GM21717 (cell line): ENCODE data around the gene ZNF324B.
"Not testable (repeated sequence)": the region's sequence is repeated elsewhere in the genome, so short reads cannot be mapped to it uniquely, and the experiment has no call there.

ENCODE experiments used
- ATAC-seq: cut with Tn5 transposase; IDR thresholded peaks from one replicate; pipeline ENCODE4 v1.9.1; 2021; ENCODE audit warnings: mild to moderate bottlenecking, moderate library complexity; ENCODE audit not compliant: unreplicated experiment

ZNF324B gene

GRCh38 chr19:58453743-58454142, 2.3 kb downstream of the ZNF324B start:
- ATAC-seq, result no peak

GRCh38 chr19:58455306-58455705, 3.9 kb downstream of the ZNF324B start:
- ATAC-seq, result no peak

GRCh38 chr19:58456111-58456510, 4.7 kb downstream of the ZNF324B start:
- no peak for ATAC-seq

- ATAC-seq, result no peak
Observed at GRCh38 chr19:58460039-58460438, 8.6 kb downstream of the ZNF324B start.

- ATAC-seq, result peak; percentile 9
Observed at GRCh38 chr19:58466089-58466759, 14.8 kb downstream of the ZNF324B start.

GRCh38 chr19:58466760-58467589, 15.6 kb downstream of the ZNF324B start, which contains the start of gene ZNF324:
TSS of gene ZNF324 (plus strand) at chr19:58467080. CDS start at chr19:58469186, 2,106 bp downstream.
- ATAC-seq, result peak; percentile 83

GRCh38 chr19:58468216-58468839, 16.9 kb downstream of the ZNF324B start:
- ATAC-seq, result no peak

GRCh38 chr19:58469241-58470013, 18.0 kb downstream of the ZNF324B start:
- no peak for ATAC-seq

- ATAC-seq, result not testable (repeated sequence)
Observed at GRCh38 chr19:58470837-58471543, 19.6 kb downstream of the ZNF324B start.

- no peak for ATAC-seq
Observed at GRCh38 chr19:58471736-58472135, 20.3 kb downstream of the ZNF324B start.

GRCh38 chr19:58473775-58474174, 22.4 kb downstream of the ZNF324B start:
- no peak for ATAC-seq

GRCh38 chr19:58474291-58474996, 23.0 kb downstream of the ZNF324B start:
- ATAC-seq, result no peak

- ATAC-seq, result no peak
Observed at GRCh38 chr19:58474997-58475713, 23.7 kb downstream of the ZNF324B start.

- ATAC-seq, result peak; percentile 77
Observed at GRCh38 chr19:58475714-58476497, 24.5 kb downstream of the ZNF324B start, which contains the start of gene ZNF446. TSS of gene ZNF446 (plus strand) at chr19:58476352. CDS start at chr19:58477219, 867 bp downstream.

- no peak for ATAC-seq
Observed at GRCh38 chr19:58476498-58477015, 25.1 kb downstream of the ZNF324B start.

GRCh38 chr19:58477130-58477529, 25.7 kb downstream of the ZNF324B start:
- ATAC-seq, result no peak

GRCh38 chr19:58477871-58478270, 26.4 kb downstream of the ZNF324B start:
- no peak for ATAC-seq

GRCh38 chr19:58479303-58479702, 27.9 kb downstream of the ZNF324B start:
- ATAC-seq, result no peak
